ENCODE data around the gene OPRM1.

OPRM1 gene

GRCh38 chr6:154292066-154292465 lies 253.0 kb downstream of the OPRM1 start:
- no peak for DNase-seq

GRCh38 chr6:154292855-154293519 lies 253.9 kb downstream of the OPRM1 start:
- DNase-seq = no peak

GRCh38 chr6:154295733-154296132 lies 256.7 kb downstream of the OPRM1 start:
- DNase-seq = no peak

All from NCI-H2171 (cell line).